Hematopoietic multipotent progenitor cell treated with erythropoietin and hydrocortisone succinate and interleukin-3 and kit ligand, for 17 days (in vitro differentiated cells): Measurements from ENCODE around the gene HOXB2.
"Not testable (repeated sequence)": the region's sequence is repeated elsewhere in the genome, so short reads cannot be mapped to it uniquely, and the experiment has no call there.

ENCODE experiments used
- DNase-seq: peaks from one replicate; pipeline ENCODE4 v3.0.0-alpha.2; 2015; ENCODE audit warnings: low spot score

Gene HOXB2

DNA sequence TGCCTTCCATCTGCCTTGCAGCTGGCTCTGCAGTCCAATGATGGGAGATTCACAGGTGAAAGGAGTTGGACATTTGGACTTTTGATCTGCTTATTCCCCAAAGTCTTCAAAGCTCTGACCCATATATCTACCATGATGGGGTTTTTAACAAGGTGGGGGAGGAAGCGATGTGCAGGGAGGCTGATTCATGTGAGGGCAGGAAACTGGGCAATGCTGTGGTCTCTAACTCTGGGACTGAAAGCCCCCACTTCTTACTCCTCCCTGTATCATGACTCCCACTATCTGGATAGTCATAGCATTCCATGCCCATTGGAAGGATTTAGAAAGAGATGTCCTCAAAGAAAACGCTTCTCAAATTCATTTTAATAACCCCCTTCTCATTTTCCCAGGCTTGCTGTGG is 30.4 kb downstream of the HOXB2 start:
- DNase-seq, result no peak

DNA sequence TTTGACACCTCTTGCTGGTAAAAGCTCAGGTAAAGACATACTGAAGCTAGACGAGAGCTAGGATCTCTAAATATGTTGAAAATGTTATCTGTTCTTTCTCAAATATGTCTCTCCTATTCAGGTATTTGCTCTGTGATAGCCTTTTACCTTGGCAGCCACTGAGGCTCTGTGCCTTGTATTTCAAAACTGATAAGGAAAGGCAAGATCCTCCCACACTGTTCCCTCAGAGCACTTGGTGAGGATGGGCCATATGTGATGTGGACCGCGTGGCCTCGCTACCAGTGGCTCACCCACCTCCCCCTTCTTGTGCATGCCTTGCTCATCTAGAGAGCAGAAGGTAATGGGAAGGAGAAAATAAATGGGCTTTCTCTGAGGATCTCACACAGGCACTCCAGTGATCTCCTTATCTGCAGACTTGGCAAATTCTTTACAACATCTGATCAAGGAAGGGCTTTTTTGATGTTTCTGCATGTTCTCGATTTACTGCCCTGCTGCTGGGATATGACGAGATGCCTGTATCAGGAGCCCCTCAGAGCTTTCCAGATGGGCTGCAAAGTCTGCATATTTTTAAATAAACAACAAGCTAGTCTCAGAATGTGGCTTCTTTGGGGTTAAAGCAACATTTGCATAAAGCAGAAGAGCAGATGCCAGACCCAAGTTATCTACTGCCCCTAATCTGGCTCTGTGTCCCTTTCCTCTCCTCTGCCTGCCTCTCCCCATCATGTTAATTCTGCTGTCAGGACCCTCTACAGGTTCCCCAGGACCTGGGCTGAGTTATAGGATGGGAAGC is 31.0 kb downstream of the HOXB2 start:
- DNase-seq, result no peak

DNA sequence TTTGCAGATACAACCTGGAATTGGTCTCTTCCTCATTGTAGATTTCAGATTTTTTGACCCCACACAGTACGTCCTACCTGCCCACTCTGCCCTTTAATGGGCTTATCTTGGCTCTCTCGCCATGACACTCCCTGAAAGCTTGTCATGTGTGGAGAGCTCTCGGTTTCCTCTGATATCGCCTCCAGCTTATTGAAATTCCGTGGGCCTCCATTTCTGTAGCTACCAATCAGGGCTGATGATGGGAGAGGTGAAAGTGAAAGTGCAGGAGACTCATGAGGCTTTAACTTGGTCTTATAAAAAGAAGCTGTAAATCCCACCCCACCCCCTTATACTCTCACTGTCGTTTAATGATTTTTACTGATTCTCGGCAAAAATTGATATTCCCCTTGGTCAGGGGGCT is 31.8 kb downstream of the HOXB2 start:
- no peak for DNase-seq

DNA sequence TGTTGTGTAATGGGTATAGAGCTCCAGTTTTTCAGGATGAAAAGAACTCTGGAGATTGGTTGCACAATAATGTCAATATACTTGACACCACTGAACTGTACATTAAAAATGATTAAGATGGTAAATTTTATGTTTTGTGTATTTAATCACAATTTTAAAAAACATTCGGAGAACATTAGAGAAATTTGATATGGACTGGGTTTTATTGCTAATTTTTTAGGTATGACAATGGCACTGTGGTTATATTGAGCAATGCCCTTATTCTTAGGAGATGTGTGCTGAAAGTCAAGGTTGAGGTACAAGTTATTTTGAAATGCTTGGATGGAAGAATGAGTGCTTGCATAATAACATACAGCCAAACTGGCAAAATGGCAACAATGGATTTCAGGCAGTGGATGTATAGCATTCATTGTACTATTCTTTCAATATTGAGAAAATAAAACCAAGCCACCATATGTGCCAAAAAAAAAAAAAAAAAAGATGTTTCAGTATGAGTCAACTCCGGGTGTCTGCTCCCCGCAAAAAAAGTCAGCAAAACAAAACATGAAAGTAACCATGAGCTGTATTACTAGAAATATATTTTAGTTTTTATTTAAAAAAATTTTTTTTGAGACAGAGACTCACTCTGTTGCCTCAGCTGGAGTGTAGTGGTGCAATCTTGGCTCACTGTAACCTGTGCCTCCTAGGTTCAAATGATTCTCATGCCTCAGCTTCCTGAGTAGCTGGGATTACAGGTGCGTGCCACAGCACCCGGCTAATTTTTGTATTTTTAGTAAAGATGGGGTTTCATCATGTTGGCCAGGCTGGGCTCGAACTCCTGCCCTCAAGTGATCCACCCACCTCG is 33.9 kb downstream of the HOXB2 start:
- DNase-seq, result no peak

DNA sequence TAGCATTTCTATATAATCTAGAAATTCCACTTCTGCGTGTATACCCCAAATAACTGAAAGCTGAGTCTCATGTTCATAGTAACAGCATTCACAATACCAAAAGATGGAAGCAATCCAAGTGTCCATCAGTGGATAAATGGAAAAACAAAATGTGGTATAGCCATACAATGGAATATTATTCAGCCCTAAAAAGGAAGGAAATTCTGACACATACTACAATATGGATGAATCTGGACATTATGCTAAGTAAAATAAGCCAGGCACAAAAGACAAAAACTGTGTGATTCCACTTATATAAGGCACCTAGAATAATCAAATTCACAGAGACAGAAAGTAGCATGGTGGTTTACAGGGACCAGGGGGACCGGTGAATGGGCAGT is 34.5 kb downstream of the HOXB2 start:
- DNase-seq, result no peak

DNA sequence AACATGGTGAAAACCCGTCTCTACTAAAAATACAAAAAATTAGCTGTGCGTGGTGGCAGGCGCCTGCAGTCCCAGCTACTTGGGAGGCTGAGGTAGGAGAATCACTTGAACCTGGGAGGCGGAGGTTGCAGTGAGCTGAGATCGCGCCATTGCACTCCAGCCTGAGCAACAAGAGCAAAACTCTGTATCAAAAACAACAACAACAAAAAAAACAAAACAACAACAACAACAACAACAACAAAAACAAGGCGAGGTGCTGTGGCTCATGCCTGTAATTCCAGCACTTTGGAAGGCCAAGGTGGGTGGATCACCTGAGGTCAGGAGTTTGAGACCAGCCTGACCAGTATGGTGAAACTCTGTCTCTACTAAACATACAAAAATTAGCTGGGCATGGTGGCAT is 35.2 kb downstream of the HOXB2 start:
- DNase-seq, result not testable (repeated sequence)

DNA sequence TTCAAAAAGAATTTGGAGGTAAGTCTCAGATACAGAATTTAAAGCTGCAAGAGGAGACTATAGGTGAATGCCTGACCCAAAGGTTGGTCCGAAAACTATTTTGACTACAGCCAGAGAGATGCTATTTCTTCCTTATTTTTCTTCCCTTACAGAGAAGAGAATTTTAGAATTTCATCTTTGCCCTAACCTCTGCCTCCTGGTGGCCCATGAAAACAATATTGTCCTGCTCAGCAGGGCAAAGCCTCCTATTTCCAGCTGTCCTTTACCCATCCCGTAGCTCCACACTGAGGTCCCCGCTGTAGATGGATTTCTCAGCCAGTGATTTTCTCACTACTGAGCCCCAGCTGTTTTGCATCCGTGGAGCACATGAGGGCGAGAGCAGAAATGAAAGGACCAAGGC is 38.7 kb downstream of the HOXB2 start:
- DNase-seq, result no peak

DNA sequence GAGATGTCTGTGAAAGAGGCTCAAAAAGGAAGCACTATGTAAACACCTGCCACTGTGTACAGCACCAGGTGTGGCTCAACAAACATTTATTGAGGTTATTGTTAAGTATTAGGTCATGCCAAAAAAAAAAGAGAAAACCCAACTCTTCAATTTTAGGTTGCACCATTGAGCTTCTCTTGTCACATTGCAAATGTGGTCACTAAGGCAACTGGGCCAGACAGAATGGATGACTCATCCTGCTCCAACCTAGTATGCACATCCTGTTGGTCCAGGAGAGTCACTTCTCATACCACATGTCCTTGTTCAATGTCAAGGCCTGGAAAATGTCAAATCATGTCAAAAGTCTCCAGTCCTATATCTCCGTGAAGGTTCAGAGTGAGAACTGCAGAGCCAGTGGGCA is 39.1 kb downstream of the HOXB2 start:
- no peak for DNase-seq

DNA sequence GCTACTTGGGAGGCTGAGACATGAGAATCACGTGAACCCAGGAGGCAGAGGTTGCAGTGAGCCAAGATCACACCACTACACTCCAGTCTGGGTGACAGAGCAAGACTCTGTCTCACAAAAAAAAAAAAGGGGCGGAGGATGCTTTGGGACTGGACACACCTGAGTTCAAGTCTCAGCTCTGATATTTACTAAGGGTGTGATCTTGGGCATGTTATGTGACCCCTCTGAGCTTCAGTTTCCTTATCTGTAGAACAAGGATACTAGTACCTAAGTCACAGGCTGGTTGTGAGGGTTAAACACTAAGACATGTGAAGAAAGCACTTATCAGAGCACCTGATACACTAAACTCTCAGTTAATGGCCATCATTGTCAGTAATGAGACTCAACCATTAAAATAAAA is 40.0 kb downstream of the HOXB2 start:
- no peak for DNase-seq

DNA sequence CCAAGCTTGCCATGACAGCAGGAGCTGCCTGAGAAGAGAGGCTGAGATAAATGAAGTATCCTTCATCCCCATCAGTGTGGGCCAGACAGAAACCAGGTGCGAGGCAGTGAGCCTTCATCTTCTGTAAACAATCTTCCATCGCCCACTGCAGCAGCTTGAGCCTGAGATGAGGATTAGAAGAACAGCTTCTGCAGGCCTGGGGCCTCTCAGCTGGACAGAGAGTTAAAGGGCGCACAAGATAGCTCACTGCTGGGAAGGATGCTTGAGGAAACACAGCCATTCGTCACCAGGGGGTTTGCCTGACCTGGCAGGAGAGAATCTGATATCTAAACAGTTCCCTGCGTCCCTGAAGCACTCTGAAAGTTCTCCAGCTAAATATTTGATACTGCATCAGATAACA is 41.2 kb downstream of the HOXB2 start:
- DNase-seq, result no peak

DNA sequence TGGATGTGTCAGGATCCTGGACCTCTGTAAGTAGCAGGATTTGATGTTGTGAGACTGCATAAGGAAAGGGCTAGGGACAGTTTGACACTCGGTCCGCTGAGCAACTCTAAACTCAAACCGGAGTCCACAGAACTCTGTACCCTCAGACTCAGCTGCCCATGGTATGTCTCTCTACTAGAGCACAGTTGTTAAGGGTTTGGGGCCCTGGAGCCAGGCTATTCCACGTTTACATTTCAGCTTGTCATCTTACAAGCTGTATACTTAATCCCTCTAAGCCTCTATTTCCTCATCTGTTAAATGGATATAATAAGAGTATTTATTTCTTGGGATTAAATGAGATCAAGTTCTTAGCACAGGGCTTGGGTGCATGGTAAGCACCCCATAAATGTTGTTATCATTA is 42.0 kb downstream of the HOXB2 start:
- no peak for DNase-seq

DNA sequence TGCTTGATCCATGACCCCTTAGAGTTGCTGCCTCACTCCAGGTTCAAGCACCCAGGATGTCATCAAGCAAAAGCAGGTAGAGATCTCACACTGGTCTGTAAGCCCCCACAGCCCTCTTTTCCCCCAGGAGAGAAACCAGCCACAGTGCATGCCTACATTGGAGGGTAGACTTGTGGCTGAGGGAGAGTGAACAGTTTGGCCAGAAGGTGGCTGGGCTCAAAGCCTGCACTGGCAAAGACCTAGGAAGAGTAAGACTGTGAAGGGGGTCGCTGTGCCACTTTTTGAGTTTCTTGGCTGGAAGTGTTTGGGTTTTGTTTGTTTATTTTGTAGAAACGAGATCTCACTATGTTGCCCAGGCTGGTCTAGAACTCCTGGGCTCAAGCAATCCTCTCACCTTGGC is 42.6 kb downstream of the HOXB2 start:
- DNase-seq, result no peak

DNA sequence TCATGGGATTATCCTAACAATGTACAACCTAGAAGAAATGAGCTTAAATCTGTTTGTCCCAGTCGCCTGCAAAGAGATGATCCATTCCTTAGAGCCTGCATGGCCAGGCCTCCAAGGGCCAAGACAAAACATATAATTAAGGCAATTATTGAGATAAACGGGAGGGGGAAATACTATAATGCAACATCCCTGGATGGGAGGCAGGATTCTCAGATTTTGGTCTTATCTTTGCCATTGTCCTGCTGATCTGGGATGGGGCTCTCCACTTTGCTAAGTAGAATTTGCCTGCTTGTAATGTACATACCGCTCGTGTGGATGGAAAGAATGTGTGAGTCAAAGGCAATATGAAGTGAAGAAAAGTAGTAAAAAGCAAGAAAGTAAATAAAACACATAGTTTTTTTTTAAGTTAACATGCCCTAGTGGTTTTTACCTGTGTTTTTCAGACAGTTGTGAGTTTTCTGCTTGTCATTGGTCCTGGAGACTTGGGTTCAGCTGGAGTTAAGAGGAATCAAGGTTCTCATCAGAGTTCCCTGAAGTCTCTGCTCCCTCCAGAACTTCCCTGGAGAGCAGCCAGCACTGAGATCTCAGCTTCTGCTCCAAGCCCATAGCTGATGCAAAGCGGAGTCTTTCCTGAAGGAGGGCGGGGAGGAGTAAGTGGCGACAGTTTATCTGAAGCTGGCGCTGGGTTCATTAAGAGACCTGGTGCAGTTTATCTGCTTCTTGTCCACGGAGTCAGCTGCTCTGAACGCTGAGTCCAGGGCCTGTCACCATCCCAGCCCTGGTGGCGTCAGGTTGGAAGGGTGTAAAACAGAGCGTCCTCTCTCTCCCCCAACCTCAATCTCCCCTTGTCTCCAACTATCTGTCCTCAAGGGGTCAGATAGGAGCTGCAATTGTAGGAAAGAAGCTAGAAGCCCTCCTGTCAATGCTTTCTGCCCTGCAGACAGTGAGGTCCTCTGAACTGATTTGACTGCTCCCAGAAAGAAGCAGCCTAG is 44.2 kb downstream of the HOXB2 start:
- no peak for DNase-seq

DNA sequence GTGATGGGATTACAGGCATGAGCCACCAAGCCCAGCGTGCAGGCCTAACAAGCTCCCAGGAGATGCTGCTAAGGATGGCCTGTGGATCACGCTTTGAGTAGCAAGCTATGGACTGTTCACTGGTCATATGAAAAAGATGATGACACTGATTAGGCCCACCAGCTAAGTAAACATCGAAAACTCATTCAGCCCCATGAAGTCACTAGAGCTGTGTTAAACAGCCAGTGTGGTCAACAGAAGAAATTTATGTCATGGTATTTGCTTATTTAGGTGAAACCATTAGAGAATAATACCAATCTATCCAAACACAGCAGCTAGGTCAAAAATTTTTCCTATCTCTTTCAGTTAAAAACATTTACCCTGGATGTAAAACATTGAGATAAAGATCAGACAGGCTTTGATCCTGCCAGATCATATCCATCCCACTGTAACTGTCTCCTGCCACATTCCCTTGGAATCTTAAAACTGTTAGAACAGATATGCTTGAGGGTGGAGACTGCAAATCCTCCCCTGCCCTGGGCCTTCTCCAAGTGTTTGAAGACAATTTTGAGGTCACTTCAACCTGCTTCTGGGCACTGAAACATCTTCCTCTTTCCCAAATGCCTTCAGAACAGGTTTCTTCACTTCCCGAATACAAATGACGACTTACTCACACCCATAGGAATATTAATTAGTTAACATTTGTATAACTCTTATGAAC is 45.0 kb downstream of the HOXB2 start:
- DNase-seq, result no peak

DNA sequence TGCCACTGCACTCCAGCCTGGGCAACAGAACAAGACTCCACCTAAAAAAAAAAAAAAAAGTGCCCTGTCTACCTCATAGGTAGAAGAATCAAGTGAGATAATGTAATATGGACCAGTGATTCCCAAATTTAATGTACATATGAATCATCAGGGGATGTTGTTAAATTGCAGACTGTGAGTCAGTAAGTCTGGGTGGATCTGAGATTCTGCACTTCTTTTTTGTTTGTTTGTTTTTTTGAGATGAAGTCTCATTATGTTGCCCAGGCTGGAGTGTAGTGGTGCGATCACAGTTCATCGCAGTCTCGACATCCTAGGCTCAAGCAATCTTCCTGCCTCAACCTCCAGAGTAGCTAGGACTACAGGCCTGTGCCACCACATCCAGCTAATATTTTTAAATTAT is 45.7 kb downstream of the HOXB2 start:
- DNase-seq, result no peak

DNA sequence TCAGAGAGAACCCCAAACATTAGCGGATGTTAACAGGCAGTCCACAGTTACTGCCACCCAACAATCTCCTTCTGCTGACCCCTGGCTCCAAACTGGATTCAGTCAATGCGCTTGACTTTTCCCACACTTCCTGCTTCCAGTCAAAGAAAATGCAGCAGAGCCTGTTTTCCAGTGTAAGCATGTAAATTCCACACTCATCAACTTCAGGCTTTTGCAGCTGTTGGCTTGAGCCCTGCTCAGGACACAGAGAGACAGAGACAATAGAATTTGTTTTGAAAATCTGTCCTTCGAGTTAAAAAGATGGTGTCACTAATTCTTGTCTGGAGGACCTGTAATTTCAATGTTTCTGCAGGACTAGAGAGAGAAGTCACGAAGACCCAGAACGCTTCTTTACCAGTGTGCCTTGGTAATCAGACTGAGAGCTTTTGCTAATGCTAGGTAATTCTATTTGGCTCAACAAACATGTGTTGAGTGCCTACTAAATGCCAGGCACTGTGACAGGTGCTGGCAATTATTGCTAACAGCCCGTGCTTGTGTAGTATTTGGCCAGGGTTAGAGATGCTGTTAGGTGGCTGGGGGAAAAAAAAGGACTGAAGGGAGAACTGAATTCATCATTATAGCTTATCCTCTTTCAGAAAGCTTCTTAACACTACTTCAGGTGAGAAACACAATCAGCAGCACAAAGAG is 46.6 kb downstream of the HOXB2 start:
- DNase-seq, result no peak

DNA sequence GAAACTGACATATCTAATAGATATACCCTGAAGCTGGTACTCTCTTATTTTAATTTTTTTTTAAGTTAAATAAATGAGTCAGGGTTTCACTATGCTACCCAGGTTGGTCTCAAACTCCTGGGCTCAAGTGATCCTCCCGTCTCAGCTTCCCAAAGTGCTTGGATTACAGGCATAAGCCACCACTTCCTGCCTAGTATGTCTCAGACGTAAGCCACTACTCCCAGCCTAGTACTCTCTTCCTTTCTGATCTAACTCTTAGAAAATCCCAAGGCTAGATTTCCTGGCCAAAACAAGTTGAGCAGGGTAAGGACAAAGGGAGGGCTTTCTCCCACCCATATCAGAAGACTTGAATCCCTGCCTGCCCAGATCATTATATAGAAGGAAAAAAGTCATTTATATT is 47.8 kb downstream of the HOXB2 start:
- no peak for DNase-seq

DNA sequence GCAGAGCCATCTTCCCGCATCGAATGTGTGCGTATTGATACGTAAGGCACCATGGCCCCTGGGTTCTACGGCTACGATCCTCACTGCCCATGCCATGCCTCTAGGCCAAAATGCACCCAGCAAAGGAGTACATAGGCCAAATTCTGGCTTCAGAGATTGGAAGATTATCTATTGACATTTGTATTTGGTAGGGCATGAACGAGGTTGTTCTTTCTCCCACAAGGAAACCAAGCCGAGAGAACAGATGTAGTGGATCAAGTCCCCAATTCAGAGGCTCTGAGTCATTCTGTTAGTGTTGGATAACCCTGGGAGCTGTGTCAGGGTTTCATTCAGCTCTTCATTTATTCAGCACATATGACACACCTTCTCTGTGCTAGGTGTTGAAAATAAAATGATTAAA is 50.6 kb downstream of the HOXB2 start:
- DNase-seq, result no peak
